Left ventricle myocardium inferior (tissue), 1 donor: ENCODE measurements around the gene DEK. TPM values are rescaled to one million over a fixed set of nuclear protein-coding genes. Genes with fewer than 3 reads are reported as not detected.

Experiments used
- DNase-seq: peaks from one replicate; pipeline ENCODE4 v3.0.0-alpha.2; 2020
- H3K27ac ChIP-seq: fragments of 200-600 bp; replicated peaks from 2 replicates; pipeline ENCODE4 v1.8.0; 2021
- H3K27me3 ChIP-seq: fragments of 200-600 bp; 2 replicates; pipeline ENCODE4 v1.8.0; 2021; ENCODE audit warnings: low read depth
- H3K36me3 ChIP-seq: fragments of 200-600 bp; 2 replicates; pipeline ENCODE4 v1.8.0; 2021
- H3K4me1 ChIP-seq: fragments of 200-600 bp; 2 replicates; pipeline ENCODE4 v1.8.0; 2021
- H3K4me3 ChIP-seq: fragments of 200-600 bp; 2 replicates; pipeline ENCODE4 v1.8.0; 2021; ENCODE audit warnings: mild to moderate bottlenecking, moderate library complexity
- H3K9me3 ChIP-seq: fragments of 200-600 bp; replicated peaks from 2 replicates; pipeline ENCODE4 v1.8.0; 2021
- CTCF ChIP-seq: fragments of 200-600 bp; IDR thresholded peaks from 2 replicates; pipeline ENCODE4 v1.8.0; 2021; ENCODE audit warnings: antibody characterized with exemption, mild to moderate bottlenecking, borderline replicate concordance
- intact Hi-C: fragments of 100-400 bp; cut with micrococcal nuclease; formaldehyde crosslinking; loops from one replicate; pipeline ENCODE4 v1.11.0; 2022
- total RNA-seq: library from RNA; stranded (reverse); fragmentation: NEBNext Ultra II Directional; extraction: Animal tissue kit (Norgen Biotek cat#: 25700); gene quantifications from one replicate; pipeline ENCODE4 v1.2.1, GENCODE V29; 2021
- donor health status: DM: no; HTN: yes; CAD: no; lungs with severe emphysema.

Gene DEK
- total RNA-seq, 1 donor from 2014 or later = 54.0 TPM

- no peaks in the 10 kb centered on the region for H3K36me3 ChIP-seq
- no peak for TF ChIP-seq CTCF
- no peak overlapping the region for H3K27ac ChIP-seq
- intact Hi-C loops = no loop called here
- peaks cover under 1% of the 10 kb centered on the region for H3K4me1 ChIP-seq
- peaks cover 7% of the 10 kb centered on the region for H3K27me3 ChIP-seq
- no peaks in the 10 kb centered on the region for H3K9me3 ChIP-seq
- H3K4me3 ChIP-seq = no peak overlapping the region
- DNase-seq = no peak
Measured at GRCh38 chr6:18270216-18270615, 5.9 kb upstream of the DEK start.

- H3K27me3 ChIP-seq = peaks cover 2% of the 10 kb centered on the region
- H3K4me1 ChIP-seq = peaks cover 6% of the 10 kb centered on the region
- intact Hi-C loops = no loop called here
- no peaks in the 10 kb centered on the region for H3K36me3 ChIP-seq
- H3K4me3 ChIP-seq = no peak overlapping the region
- no peak for TF ChIP-seq CTCF
- H3K9me3 ChIP-seq = no peaks in the 10 kb centered on the region
- no peak for DNase-seq
- no peak overlapping the region for H3K27ac ChIP-seq
Measured at GRCh38 chr6:18269717-18270116, 5.4 kb upstream of the DEK start.

DNA sequence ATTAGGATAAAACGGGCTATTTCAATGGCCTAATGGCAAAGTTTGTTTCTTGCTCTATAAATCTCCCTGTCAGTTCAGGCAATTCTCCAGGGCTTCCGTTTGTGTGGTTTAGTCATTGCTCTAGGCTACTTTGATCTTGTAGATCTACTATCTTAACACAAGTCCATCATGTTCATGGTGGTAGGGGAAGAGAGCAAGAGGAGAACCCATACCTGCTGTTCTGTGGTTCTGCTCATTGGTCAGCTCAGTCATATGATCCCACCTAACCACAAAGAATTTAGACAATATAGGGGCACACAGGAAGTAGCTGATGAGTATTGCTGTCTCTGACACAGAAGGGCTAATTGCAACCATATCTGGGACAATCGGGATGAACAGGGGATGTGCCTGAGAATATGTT is 4.9 kb upstream of the DEK start:
- H3K27me3 ChIP-seq = no peaks in the 10 kb centered on the region
- H3K27ac ChIP-seq = no peak overlapping the region
- H3K4me3 ChIP-seq = no peak overlapping the region
- TF ChIP-seq CTCF = no peak
- intact Hi-C loops = no loop called here
- H3K36me3 ChIP-seq = no peaks in the 10 kb centered on the region
- H3K9me3 ChIP-seq = no peaks in the 10 kb centered on the region
- peaks cover 7% of the 10 kb centered on the region for H3K4me1 ChIP-seq
- DNase-seq = no peak

- intact Hi-C loops = no loop called here
- H3K27ac ChIP-seq = no peak overlapping the region
- H3K4me1 ChIP-seq = peaks cover 16% of the 10 kb centered on the region
- DNase-seq = no peak
- H3K9me3 ChIP-seq = no peaks in the 10 kb centered on the region
- no peaks in the 10 kb centered on the region for H3K36me3 ChIP-seq
- H3K27me3 ChIP-seq = no peaks in the 10 kb centered on the region
- no peak overlapping the region for H3K4me3 ChIP-seq
- TF ChIP-seq CTCF = no peak
Measured at GRCh38 chr6:18268066-18268465, 3.7 kb upstream of the DEK start.

DNA sequence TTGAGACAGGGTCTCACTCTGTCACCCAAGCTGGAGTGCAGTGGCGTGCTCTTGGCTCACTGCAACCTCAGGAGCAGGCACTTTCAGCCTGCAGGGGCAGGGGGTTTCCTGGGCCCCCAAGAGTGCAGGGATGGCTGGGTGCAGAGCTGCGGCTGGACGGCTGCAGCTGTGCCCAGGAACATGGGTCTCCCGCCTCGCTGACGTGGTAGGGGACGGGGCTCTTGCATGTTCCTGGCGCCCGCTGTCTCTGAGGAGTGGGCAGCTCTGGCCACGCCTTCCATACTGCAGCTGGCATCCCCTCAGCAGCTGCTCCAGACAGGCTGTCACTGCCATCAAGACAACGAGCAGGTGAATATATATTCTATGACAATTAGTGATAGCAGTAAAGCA is 2.2 kb upstream of the DEK start:
- no peak for TF ChIP-seq CTCF
- intact Hi-C loops = no loop called here
- Histone ChIP-seq H3K27me3 (no peaks in the 10 kb centered on the region), H3K36me3 (no peaks in the 10 kb centered on the region), H3K4me3 (no peak overlapping the region), H3K9me3 (no peaks in the 10 kb centered on the region), H3K4me1 (peaks cover 31% of the 10 kb centered on the region), H3K27ac (no peak overlapping the region)
- DNase-seq = no peak
